ENCODE measurements around the gene CLPTM1.

The CLPTM1 gene

GRCh38 chr19:44908836-44909261 is 46.3 kb upstream of the CLPTM1 start:
- TF ChIP-seq MAX (IDR thresholded peaks at IDR 0.05), result no peak
- no peak for TF ChIP-seq EP300 (IDR thresholded peaks at IDR 0.05; ENCODE audit: borderline replicate concordance)
- TF ChIP-seq USF1 (IDR thresholded peaks at IDR 0.05), result no peak
- no peak for TF ChIP-seq CREB1 (IDR thresholded peaks at IDR 0.05; ENCODE audit: low read depth)
- no peak for TF ChIP-seq FOXM1 (IDR thresholded peaks at IDR 0.05; ENCODE audit: borderline replicate concordance, low read depth)
- no peak for TF ChIP-seq RAD21 (IDR thresholded peaks at IDR 0.05; ENCODE audit: low read depth)
- no peak for TF ChIP-seq ZBTB7A (IDR thresholded peaks at IDR 0.05; ENCODE audit: low read depth)
- no peak for TF ChIP-seq TCF12 (IDR thresholded peaks at IDR 0.05; ENCODE audit: low read depth)

- TF ChIP-seq YY1 (IDR thresholded peaks at IDR 0.05; ENCODE audit: low read depth), result no peak
- no peak for TF ChIP-seq CEBPB (IDR thresholded peaks at IDR 0.05)
- TF ChIP-seq USF1 (IDR thresholded peaks at IDR 0.05), result no peak
- no peak for TF ChIP-seq RAD21 (IDR thresholded peaks at IDR 0.05; ENCODE audit: low read depth)
- no peak for TF ChIP-seq TCF12 (IDR thresholded peaks at IDR 0.05; ENCODE audit: low read depth)
- TF ChIP-seq TEAD4 (IDR thresholded peaks at IDR 0.05), result no peak
- TF ChIP-seq EGR1 (IDR thresholded peaks at IDR 0.05), result no peak
- no peak for TF ChIP-seq FOXM1 (IDR thresholded peaks at IDR 0.05; ENCODE audit: borderline replicate concordance, low read depth)
- no peak for TF ChIP-seq REST (IDR thresholded peaks at IDR 0.05; ENCODE audit: low read depth)
- no peak for TF ChIP-seq CREB1 (IDR thresholded peaks at IDR 0.05; ENCODE audit: low read depth)
- TF ChIP-seq EP300 (IDR thresholded peaks at IDR 0.05; ENCODE audit: borderline replicate concordance), result no peak
Observed at GRCh38 chr19:44909775-44910174, 45.4 kb upstream of the CLPTM1 start.

- TF ChIP-seq NFIC (IDR thresholded peaks at IDR 0.05) (no peak), CEBPB (IDR thresholded peaks at IDR 0.05) (no peak), TAF1 (IDR thresholded peaks at IDR 0.05; ENCODE audit: low read depth) (no peak), CREB1 (IDR thresholded peaks at IDR 0.05; ENCODE audit: low read depth) (no peak), TEAD4 (IDR thresholded peaks at IDR 0.05) (no peak), REST (IDR thresholded peaks at IDR 0.05; ENCODE audit: low read depth) (no peak), YY1 (IDR thresholded peaks at IDR 0.05; ENCODE audit: low read depth) (no peak), RAD21 (IDR thresholded peaks at IDR 0.05; ENCODE audit: low read depth) (no peak), EGR1 (IDR thresholded peaks at IDR 0.05) (no peak), FOXM1 (IDR thresholded peaks at IDR 0.05; ENCODE audit: borderline replicate concordance, low read depth) (no peak), USF1 (IDR thresholded peaks at IDR 0.05) (no peak), EP300 (IDR thresholded peaks at IDR 0.05; ENCODE audit: borderline replicate concordance) (no peak), ZBTB7A (IDR thresholded peaks at IDR 0.05; ENCODE audit: low read depth) (no peak), MAX (IDR thresholded peaks at IDR 0.05) (no peak), TCF12 (IDR thresholded peaks at IDR 0.05; ENCODE audit: low read depth) (no peak)
Observed at GRCh38 chr19:44912854-44913253, 42.3 kb upstream of the CLPTM1 start.

GRCh38 chr19:44914433-44915206 is 40.6 kb upstream of the CLPTM1 start, which contains the start of gene APOC1:
Gene APOC1 (plus strand): TSS chr19:44914608. CDS start chr19:44914892, 284 bp downstream.
- peak; percentile 54; the same call in 1 of the 2 replicates for TF ChIP-seq ZBTB7A (IDR thresholded peaks at IDR 0.05; ENCODE audit: low read depth)
- peak; percentile 90 for TF ChIP-seq CREB1 (IDR thresholded peaks at IDR 0.05; ENCODE audit: low read depth)

- TF ChIP-seq TAF1 (IDR thresholded peaks at IDR 0.05; ENCODE audit: low read depth) (no peak), CREB1 (IDR thresholded peaks at IDR 0.05; ENCODE audit: low read depth) (no peak), TEAD4 (IDR thresholded peaks at IDR 0.05) (no peak), USF1 (IDR thresholded peaks at IDR 0.05) (no peak), RAD21 (IDR thresholded peaks at IDR 0.05; ENCODE audit: low read depth) (no peak), EGR1 (IDR thresholded peaks at IDR 0.05) (no peak), TCF12 (IDR thresholded peaks at IDR 0.05; ENCODE audit: low read depth) (no peak), REST (IDR thresholded peaks at IDR 0.05; ENCODE audit: low read depth) (no peak), CEBPB (IDR thresholded peaks at IDR 0.05) (no peak), MAX (IDR thresholded peaks at IDR 0.05) (no peak), NFIC (IDR thresholded peaks at IDR 0.05) (no peak), EP300 (IDR thresholded peaks at IDR 0.05; ENCODE audit: borderline replicate concordance) (no peak), FOXM1 (IDR thresholded peaks at IDR 0.05; ENCODE audit: borderline replicate concordance, low read depth) (no peak), YY1 (IDR thresholded peaks at IDR 0.05; ENCODE audit: low read depth) (no peak)
Observed at GRCh38 chr19:44924243-44924725, 30.9 kb upstream of the CLPTM1 start.

Measured in Ishikawa (cell line).